ACHN (cell line): Measurements from ENCODE around the gene IL1R1.
"Not testable (repeated sequence)": the region's sequence is repeated elsewhere in the genome, so short reads cannot be mapped to it uniquely, and the experiment has no call there.

ENCODE experiments used
- DNase-seq: peaks from one replicate; pipeline ENCODE4 v3.0.0-alpha.2; 2015
- in situ Hi-C: cut with HindIII; loops from 2 replicates; pipeline ENCODE4 v1.10.0; 2017; ENCODE audit warnings: low sequenced_read_pairs, low pct_ligation_motif_present, low pct_unique_long_range_greater_than_20kb

IL1R1 gene, protein sequence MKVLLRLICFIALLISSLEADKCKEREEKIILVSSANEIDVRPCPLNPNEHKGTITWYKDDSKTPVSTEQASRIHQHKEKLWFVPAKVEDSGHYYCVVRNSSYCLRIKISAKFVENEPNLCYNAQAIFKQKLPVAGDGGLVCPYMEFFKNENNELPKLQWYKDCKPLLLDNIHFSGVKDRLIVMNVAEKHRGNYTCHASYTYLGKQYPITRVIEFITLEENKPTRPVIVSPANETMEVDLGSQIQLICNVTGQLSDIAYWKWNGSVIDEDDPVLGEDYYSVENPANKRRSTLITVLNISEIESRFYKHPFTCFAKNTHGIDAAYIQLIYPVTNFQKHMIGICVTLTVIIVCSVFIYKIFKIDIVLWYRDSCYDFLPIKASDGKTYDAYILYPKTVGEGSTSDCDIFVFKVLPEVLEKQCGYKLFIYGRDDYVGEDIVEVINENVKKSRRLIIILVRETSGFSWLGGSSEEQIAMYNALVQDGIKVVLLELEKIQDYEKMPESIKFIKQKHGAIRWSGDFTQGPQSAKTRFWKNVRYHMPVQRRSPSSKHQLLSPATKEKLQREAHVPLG

DNA sequence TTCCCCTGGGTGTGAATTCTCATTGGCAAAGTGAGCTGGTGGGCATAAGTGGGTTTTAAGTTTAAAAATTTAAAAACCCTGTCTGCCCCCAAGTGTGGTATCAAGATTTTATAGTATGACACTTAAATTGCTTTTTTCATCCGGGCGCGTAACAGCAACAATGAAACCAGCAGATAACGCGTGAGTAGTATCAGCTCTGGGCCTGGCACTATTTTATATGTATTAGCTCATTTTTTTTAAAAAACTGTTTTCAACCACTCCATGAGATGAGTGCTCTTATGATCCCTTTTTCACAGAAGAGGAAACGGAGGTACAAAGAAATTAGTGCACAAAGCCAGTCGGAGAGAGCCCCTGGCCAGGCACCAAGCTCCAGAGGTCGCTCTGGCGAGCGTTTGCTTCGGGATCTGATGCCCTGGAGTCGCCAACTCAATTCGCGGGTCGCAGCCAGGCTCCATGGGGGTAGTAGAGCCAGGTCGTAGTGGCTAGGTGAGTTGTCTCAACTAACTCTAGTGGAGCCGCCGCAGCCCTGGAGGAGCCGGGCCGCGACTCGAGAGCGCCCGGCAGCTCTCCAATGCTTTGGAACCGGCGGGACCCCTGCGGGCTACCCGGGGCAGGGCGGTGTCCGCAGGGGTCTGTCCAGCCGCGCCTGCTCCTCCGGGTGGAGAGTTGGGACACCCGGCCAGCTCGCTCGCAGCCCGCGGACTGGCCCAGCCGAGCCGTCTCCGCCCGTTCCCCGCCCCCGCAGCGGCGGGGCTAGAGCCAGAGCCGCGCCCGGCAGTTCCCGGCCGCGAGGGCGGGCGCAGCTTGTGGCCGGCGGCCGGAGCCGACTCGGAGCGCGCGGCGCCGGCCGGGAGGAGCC is at the start of gene IL1R1:
TSS of gene IL1R1 (plus strand) at position 777 of the 859 bp plus-strand sequence. CDS start 14,979 bp downstream, outside the sequence.
- DNase-seq: peak; percentile 73
- in situ Hi-C loops: no loop called here

- in situ Hi-C loops: no loop called here
- no peak for DNase-seq
Measured at GRCh38 chr2:102093662-102094061, 48.9 kb upstream of the IL1R1 start.

GRCh38 chr2:102094917-102095316 is 47.6 kb upstream of the IL1R1 start:
- peak; percentile 31 for DNase-seq
- in situ Hi-C loops: no loop called here

GRCh38 chr2:102096103-102096502 is 46.4 kb upstream of the IL1R1 start:
- in situ Hi-C loops: no loop called here
- no peak for DNase-seq

- in situ Hi-C loops: no loop called here
- no peak for DNase-seq
Measured at GRCh38 chr2:102098756-102099155, 43.8 kb upstream of the IL1R1 start.

DNA sequence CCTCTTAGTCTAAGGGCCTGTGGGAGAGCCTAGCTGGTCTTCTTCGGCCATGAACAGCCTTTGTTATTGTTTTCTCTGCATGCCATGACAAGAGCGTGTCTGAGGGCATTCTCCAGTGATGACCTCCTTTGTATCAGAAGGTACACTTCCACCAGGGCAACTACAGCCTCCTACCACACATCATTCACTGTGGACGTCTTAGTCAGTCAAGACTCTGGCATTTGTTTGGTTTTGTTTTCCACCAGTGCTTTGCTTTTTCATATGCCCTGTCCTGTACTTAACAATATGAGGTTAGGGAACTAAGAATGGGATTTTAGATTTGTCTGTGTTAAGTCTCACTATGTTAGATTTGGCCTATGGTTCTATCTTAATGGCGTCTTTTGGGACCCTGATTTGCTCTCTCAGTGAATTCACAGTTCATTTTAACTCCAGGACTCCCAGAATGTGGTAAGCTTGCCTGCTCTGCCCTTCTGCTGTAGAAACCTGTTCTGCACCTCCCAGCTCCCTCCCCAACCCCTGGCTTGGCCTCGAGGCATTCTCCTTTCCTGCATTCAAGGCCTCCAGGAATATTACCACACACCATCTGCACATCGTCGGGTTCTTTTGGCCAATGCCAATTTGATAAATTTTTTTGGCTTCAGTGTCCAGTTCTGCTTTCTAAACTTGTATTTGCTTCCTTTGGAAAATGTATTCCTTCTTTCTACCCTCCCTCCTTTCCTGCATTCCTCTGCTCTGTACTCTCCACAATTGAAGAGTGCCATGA is 42.8 kb upstream of the IL1R1 start:
- in situ Hi-C loops: no loop called here
- no peak for DNase-seq

- in situ Hi-C loops: no loop called here
- no peak for DNase-seq
Measured at GRCh38 chr2:102100371-102101096, 42.0 kb upstream of the IL1R1 start.

DNA sequence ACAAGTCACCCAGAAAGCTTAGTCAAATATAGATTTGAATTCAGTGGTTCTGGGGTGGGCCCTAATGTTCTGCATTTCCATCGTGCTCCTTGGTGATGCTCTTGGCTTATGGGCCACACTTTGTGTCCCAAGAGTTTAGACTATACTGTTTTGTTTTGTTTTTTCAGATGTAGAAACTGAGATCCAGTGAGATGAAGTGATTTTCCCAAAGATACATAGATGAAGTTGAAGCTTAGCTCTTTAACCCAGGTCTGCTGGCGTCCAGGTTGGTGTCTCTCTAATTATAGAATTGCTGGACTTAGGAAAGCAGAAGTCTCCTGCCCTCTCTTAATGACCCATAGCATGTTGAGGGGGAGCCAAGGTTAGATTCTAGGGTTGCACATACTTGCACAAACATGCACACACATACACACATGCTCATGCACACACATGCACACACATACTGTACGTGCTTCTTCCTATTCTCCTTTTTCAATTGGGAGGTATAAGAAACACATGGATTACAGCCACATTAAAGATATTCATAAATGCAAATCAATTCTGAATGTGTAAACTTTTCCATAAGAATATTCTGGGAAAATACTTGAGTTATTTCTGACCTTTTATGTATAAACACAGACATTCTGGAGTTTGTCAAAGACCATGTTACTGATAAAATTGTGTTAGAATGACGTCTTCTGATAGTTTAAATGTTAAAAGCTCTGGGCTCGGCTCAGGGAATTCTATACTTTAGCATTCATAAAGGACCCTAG is 41.3 kb upstream of the IL1R1 start:
- in situ Hi-C loops: no loop called here
- DNase-seq: no peak

- DNase-seq: no peak
- in situ Hi-C loops: no loop called here
Measured at GRCh38 chr2:102101849-102102635, 40.5 kb upstream of the IL1R1 start.

DNA sequence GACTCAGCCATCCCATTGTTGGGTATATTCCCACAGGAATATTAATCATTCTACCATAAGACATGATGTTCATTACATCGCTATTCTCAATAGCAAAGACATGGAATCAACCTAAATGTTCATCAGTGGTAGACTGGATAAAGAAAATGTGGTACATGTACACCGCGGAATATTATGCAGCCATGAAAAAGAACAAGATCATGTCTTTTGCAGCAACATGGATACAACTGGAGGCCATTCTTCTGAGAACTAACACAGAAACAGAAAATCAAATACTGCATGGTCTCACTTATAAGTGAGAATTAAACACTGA is 40.0 kb upstream of the IL1R1 start:
- DNase-seq, in situ Hi-C loops: not testable (repeated sequence)

GRCh38 chr2:102103284-102103683 is 39.3 kb upstream of the IL1R1 start:
- in situ Hi-C loops: no loop called here

GRCh38 chr2:102103992-102104871 is 38.3 kb upstream of the IL1R1 start:
- no peak for DNase-seq
- in situ Hi-C loops: no loop called here

More at GRCh38 chr2:102103284-102103683, 39.3 kb upstream of the IL1R1 start:
- no peak for DNase-seq

- peak; percentile 82 for DNase-seq
- in situ Hi-C loops: no loop called here
Measured at GRCh38 chr2:102106133-102106556, 36.4 kb upstream of the IL1R1 start.

- DNase-seq, in situ Hi-C loops: not testable (repeated sequence)
Measured at GRCh38 chr2:102106813-102107740, 35.5 kb upstream of the IL1R1 start.

DNA sequence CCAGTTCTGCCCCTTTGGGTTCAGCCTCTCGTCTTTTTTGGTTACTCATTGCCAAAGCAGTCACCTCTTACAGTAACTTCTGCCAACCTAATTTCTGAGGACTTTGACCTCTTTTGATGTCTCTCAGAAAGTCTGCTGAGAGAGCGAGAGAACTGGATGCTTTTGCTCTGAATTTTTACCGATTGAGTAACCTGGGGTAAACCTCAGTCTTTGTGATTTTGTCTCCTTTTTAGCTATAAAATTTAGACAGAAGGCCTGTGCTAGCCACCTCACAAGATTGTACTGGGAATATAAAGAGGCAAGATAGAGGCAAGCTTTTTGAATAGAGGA is 34.8 kb upstream of the IL1R1 start:
- in situ Hi-C loops: no loop called here
- peak; percentile 85 for DNase-seq
